WTC11 (cell line): ENCODE data around the gene CLK1. TPM values are rescaled to one million over a fixed set of nuclear protein-coding genes. Genes with fewer than 3 reads are reported as not detected.

ENCODE experiments used
- CBFB ChIP-seq: sonication (generic); formaldehyde crosslinking; IDR thresholded peaks from 2 replicates; pipeline ENCODE4 v1.8.1; 2022; ENCODE audit warnings: mild to moderate bottlenecking, low read depth, missing genetic modification reagents
- CREM ChIP-seq: sonication (generic); formaldehyde crosslinking; IDR thresholded peaks from 2 replicates; pipeline ENCODE4 v1.8.1; 2022; ENCODE audit warnings: mild to moderate bottlenecking, missing genetic modification reagents, moderate library complexity
- ETV6 ChIP-seq: sonication (generic); formaldehyde crosslinking; IDR thresholded peaks from 2 replicates; pipeline ENCODE4 v1.8.1; 2022; ENCODE audit warnings: mild to moderate bottlenecking, missing genetic modification reagents
- KAT7 ChIP-seq: sonication (generic); formaldehyde crosslinking; IDR thresholded peaks from 2 replicates; pipeline ENCODE4 v1.8.1; 2023; ENCODE audit warnings: missing genetic modification reagents, mild to moderate bottlenecking, borderline replicate concordance
- MYBL2 ChIP-seq: sonication (generic); formaldehyde crosslinking; IDR thresholded peaks from 2 replicates; pipeline ENCODE4 v1.8.1; 2023; ENCODE audit warnings: mild to moderate bottlenecking, moderate library complexity, missing genetic modification reagents
- NFE2L1 ChIP-seq: sonication (generic); formaldehyde crosslinking; IDR thresholded peaks from 2 replicates; pipeline ENCODE4 v1.8.1; 2023; ENCODE audit warnings: missing genetic modification reagents
- NR2C2 ChIP-seq: sonication (generic); formaldehyde crosslinking; IDR thresholded peaks from 2 replicates; pipeline ENCODE4 v1.8.0; 2022; ENCODE audit warnings: mild to moderate bottlenecking, missing genetic modification reagents
- SP1 ChIP-seq: sonication (generic); formaldehyde crosslinking; conservative IDR thresholded peaks from 2 replicates; pipeline ENCODE4 v1.8.1; 2022; ENCODE audit warnings: missing genetic modification reagents
- ZNF138 ChIP-seq: sonication (generic); formaldehyde crosslinking; conservative IDR thresholded peaks from 2 replicates; pipeline ENCODE4 v1.8.1; 2022; ENCODE audit warnings: mild to moderate bottlenecking, moderate library complexity, missing genetic modification reagents
- ZNF396 ChIP-seq: fragments of 250-450 bp; sonication (Bioruptor Pico); IDR thresholded peaks from 2 replicates; pipeline ENCODE4 v1.8.0; 2021; ENCODE audit warnings: mild to moderate bottlenecking, moderate library complexity, borderline replicate concordance
- total RNA-seq: library from RNA; stranded (reverse); gene quantifications from 3 replicates; pipeline ENCODE4 v1.2.3, GENCODE V29; 2021
- TF ChIP-seq, protein P1 (sequence below): sonication (generic); formaldehyde crosslinking; IDR thresholded peaks from 2 replicates; pipeline ENCODE4 v1.8.0; 2023; ENCODE audit warnings: mild to moderate bottlenecking, missing genetic modification reagents
- TF ChIP-seq, protein P2 (sequence below): fragments of 250-450 bp; sonication (Bioruptor Pico); IDR thresholded peaks from 2 replicates; pipeline ENCODE4 v1.9.0; 2021; ENCODE audit warnings: mild to moderate bottlenecking
- TF ChIP-seq, protein P3 (sequence below): sonication (generic); formaldehyde crosslinking; IDR thresholded peaks from 2 replicates; pipeline ENCODE4 v1.8.1; 2023; ENCODE audit warnings: mild to moderate bottlenecking, missing genetic modification reagents, borderline replicate concordance
- TF ChIP-seq, protein P4 (sequence below): sonication (generic); formaldehyde crosslinking; IDR thresholded peaks from 2 replicates; pipeline ENCODE4 v1.8.1; 2023; ENCODE audit warnings: mild to moderate bottlenecking, missing genetic modification reagents, moderate library complexity
- TF ChIP-seq, protein P5 (sequence below): fragments of 250-450 bp; sonication (Bioruptor Pico); IDR thresholded peaks from 2 replicates; pipeline ENCODE4 v1.9.0; 2021; ENCODE audit warnings: moderate library complexity, mild to moderate bottlenecking, inconsistent platforms, borderline replicate concordance
- TF ChIP-seq, protein P6 (sequence below): sonication (generic); formaldehyde crosslinking; IDR thresholded peaks from 2 replicates; pipeline ENCODE4 v1.8.1; 2023; ENCODE audit warnings: mild to moderate bottlenecking, moderate library complexity, missing genetic modification reagents
- TF ChIP-seq, protein P7 (sequence below): sonication (generic); formaldehyde crosslinking; IDR thresholded peaks from 2 replicates; pipeline ENCODE4 v1.8.0; 2022; ENCODE audit warnings: mild to moderate bottlenecking, missing genetic modification reagents
- TF ChIP-seq, protein P8 (sequence below): sonication (generic); formaldehyde crosslinking; IDR thresholded peaks from 2 replicates; pipeline ENCODE4 v1.8.0; 2022; ENCODE audit warnings: mild to moderate bottlenecking, missing genetic modification reagents
- TF ChIP-seq, protein P9 (sequence below): fragments of 250-450 bp; sonication (Bioruptor Pico); IDR thresholded peaks from 2 replicates; pipeline ENCODE4 v2.1.2; 2022; ENCODE audit warnings: mild to moderate bottlenecking, moderate library complexity

CLK1 gene
- total RNA-seq, 1 experiment from 2014 or later = 25.5 TPM

DNA sequence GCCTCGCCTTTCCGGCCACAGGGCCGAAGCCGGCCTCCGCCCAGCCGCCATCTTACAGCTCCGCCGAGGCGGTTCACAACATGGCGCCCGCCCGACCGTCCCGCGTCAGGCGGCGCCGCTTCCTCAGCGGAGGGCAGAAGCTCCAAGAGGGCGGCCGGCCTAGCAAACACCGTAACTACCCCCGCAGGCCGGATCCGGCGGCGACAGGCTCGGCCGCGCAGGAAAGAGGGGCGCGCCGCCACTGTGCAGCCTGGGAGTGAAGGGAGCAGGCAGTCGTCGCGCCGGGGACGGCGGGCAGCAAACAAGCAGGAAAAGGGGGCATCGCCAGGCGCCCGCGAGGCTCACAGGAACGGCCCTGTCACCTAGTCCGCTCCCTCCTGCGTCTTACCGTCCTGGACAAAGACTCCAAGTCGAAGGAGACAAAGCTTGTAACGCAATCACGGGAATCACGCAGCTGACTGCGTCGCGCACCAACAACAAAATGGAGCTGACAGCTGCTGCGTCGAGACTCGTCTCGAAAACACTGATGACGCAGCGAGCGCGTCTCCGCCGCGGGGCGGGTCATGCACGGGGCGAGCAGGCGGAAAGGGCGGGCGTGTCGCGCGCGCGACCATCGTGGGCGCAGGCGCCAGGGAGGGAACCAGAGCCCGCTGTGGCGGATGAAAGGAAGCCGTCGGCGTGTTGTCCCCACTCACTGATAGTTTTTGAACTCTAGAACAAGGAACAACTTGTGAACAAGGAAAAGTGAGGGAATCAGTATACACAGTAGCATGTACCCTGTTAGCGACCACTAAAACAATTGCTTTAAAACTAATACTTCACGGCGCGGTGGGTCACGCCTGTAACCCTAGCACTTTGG is at the start of gene CLK1 (continued):
- TF ChIP-seq, protein P1, sequence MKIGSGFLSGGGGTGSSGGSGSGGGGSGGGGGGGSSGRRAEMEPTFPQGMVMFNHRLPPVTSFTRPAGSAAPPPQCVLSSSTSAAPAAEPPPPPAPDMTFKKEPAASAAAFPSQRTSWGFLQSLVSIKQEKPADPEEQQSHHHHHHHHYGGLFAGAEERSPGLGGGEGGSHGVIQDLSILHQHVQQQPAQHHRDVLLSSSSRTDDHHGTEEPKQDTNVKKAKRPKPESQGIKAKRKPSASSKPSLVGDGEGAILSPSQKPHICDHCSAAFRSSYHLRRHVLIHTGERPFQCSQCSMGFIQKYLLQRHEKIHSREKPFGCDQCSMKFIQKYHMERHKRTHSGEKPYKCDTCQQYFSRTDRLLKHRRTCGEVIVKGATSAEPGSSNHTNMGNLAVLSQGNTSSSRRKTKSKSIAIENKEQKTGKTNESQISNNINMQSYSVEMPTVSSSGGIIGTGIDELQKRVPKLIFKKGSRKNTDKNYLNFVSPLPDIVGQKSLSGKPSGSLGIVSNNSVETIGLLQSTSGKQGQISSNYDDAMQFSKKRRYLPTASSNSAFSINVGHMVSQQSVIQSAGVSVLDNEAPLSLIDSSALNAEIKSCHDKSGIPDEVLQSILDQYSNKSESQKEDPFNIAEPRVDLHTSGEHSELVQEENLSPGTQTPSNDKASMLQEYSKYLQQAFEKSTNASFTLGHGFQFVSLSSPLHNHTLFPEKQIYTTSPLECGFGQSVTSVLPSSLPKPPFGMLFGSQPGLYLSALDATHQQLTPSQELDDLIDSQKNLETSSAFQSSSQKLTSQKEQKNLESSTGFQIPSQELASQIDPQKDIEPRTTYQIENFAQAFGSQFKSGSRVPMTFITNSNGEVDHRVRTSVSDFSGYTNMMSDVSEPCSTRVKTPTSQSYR (CRISPR knock-in tag) = no peak
- 0 out of 2 replicates have a peak, but pooled peaks have one; percentile 74 for TF ChIP-seq CBFB
- TF ChIP-seq ZNF396 (CRISPR knock-in tag) = no peak
- TF ChIP-seq, protein P2, sequence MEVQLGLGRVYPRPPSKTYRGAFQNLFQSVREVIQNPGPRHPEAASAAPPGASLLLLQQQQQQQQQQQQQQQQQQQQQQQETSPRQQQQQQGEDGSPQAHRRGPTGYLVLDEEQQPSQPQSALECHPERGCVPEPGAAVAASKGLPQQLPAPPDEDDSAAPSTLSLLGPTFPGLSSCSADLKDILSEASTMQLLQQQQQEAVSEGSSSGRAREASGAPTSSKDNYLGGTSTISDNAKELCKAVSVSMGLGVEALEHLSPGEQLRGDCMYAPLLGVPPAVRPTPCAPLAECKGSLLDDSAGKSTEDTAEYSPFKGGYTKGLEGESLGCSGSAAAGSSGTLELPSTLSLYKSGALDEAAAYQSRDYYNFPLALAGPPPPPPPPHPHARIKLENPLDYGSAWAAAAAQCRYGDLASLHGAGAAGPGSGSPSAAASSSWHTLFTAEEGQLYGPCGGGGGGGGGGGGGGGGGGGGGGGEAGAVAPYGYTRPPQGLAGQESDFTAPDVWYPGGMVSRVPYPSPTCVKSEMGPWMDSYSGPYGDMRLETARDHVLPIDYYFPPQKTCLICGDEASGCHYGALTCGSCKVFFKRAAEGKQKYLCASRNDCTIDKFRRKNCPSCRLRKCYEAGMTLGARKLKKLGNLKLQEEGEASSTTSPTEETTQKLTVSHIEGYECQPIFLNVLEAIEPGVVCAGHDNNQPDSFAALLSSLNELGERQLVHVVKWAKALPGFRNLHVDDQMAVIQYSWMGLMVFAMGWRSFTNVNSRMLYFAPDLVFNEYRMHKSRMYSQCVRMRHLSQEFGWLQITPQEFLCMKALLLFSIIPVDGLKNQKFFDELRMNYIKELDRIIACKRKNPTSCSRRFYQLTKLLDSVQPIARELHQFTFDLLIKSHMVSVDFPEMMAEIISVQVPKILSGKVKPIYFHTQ (CRISPR knock-in tag) = no peak
- TF ChIP-seq, protein P3, sequence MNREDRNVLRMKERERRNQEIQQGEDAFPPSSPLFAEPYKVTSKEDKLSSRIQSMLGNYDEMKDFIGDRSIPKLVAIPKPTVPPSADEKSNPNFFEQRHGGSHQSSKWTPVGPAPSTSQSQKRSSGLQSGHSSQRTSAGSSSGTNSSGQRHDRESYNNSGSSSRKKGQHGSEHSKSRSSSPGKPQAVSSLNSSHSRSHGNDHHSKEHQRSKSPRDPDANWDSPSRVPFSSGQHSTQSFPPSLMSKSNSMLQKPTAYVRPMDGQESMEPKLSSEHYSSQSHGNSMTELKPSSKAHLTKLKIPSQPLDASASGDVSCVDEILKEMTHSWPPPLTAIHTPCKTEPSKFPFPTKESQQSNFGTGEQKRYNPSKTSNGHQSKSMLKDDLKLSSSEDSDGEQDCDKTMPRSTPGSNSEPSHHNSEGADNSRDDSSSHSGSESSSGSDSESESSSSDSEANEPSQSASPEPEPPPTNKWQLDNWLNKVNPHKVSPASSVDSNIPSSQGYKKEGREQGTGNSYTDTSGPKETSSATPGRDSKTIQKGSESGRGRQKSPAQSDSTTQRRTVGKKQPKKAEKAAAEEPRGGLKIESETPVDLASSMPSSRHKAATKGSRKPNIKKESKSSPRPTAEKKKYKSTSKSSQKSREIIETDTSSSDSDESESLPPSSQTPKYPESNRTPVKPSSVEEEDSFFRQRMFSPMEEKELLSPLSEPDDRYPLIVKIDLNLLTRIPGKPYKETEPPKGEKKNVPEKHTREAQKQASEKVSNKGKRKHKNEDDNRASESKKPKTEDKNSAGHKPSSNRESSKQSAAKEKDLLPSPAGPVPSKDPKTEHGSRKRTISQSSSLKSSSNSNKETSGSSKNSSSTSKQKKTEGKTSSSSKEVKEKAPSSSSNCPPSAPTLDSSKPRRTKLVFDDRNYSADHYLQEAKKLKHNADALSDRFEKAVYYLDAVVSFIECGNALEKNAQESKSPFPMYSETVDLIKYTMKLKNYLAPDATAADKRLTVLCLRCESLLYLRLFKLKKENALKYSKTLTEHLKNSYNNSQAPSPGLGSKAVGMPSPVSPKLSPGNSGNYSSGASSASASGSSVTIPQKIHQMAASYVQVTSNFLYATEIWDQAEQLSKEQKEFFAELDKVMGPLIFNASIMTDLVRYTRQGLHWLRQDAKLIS (CRISPR knock-in tag) = peak; percentile 74; the same call in 1 of the 2 replicates
- TF ChIP-seq SP1 (CRISPR knock-in tag) = peak; percentile 67
- TF ChIP-seq MYBL2 (CRISPR knock-in tag) = peak; percentile 79
- TF ChIP-seq, protein P4, sequence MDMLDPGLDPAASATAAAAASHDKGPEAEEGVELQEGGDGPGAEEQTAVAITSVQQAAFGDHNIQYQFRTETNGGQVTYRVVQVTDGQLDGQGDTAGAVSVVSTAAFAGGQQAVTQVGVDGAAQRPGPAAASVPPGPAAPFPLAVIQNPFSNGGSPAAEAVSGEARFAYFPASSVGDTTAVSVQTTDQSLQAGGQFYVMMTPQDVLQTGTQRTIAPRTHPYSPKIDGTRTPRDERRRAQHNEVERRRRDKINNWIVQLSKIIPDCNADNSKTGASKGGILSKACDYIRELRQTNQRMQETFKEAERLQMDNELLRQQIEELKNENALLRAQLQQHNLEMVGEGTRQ (CRISPR knock-in tag) = peak; percentile 53
- peak; percentile 68 for TF ChIP-seq ETV6 (CRISPR knock-in tag)
- peak; percentile 63; the same call in 1 of the 2 replicates for TF ChIP-seq NFE2L1 (CRISPR knock-in tag)
- peak; percentile 89 for TF ChIP-seq CREM (CRISPR knock-in tag)
- TF ChIP-seq, protein P5, sequence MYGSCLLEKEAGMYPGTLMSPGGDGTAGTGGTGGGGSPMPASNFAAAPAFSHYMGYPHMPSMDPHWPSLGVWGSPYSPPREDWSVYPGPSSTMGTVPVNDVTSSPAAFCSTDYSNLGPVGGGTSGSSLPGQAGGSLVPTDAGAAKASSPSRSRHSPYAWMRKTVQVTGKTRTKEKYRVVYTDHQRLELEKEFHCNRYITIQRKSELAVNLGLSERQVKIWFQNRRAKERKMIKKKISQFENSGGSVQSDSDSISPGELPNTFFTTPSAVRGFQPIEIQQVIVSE = no peak
- TF ChIP-seq, protein P6, sequence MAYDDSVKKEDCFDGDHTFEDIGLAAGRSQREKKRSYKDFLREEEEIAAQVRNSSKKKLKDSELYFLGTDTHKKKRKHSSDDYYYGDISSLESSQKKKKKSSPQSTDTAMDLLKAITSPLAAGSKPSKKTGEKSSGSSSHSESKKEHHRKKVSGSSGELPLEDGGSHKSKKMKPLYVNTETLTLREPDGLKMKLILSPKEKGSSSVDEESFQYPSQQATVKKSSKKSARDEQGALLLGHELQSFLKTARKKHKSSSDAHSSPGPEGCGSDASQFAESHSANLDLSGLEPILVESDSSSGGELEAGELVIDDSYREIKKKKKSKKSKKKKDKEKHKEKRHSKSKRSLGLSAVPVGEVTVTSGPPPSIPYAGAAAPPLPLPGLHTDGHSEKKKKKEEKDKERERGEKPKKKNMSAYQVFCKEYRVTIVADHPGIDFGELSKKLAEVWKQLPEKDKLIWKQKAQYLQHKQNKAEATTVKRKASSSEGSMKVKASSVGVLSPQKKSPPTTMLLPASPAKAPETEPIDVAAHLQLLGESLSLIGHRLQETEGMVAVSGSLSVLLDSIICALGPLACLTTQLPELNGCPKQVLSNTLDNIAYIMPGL (CRISPR knock-in tag) = peak; percentile 84; the same call in 1 of the 2 replicates
- no peak for TF ChIP-seq NR2C2 (CRISPR knock-in tag)
- TF ChIP-seq, protein P7, sequence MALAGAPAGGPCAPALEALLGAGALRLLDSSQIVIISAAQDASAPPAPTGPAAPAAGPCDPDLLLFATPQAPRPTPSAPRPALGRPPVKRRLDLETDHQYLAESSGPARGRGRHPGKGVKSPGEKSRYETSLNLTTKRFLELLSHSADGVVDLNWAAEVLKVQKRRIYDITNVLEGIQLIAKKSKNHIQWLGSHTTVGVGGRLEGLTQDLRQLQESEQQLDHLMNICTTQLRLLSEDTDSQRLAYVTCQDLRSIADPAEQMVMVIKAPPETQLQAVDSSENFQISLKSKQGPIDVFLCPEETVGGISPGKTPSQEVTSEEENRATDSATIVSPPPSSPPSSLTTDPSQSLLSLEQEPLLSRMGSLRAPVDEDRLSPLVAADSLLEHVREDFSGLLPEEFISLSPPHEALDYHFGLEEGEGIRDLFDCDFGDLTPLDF (CRISPR knock-in tag) = peak; percentile 33; the same call in 1 of the 2 replicates
- TF ChIP-seq, protein P8, sequence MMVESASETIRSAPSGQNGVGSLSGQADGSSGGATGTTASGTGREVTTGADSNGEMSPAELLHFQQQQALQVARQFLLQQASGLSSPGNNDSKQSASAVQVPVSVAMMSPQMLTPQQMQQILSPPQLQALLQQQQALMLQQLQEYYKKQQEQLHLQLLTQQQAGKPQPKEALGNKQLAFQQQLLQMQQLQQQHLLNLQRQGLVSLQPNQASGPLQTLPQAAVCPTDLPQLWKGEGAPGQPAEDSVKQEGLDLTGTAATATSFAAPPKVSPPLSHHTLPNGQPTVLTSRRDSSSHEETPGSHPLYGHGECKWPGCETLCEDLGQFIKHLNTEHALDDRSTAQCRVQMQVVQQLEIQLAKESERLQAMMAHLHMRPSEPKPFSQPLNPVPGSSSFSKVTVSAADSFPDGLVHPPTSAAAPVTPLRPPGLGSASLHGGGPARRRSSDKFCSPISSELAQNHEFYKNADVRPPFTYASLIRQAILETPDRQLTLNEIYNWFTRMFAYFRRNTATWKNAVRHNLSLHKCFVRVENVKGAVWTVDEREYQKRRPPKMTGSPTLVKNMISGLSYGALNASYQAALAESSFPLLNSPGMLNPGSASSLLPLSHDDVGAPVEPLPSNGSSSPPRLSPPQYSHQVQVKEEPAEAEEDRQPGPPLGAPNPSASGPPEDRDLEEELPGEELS (CRISPR knock-in tag) = peak; percentile 68
- peak; percentile 95 for TF ChIP-seq ZNF138 (CRISPR knock-in tag)
- TF ChIP-seq, protein P9, sequence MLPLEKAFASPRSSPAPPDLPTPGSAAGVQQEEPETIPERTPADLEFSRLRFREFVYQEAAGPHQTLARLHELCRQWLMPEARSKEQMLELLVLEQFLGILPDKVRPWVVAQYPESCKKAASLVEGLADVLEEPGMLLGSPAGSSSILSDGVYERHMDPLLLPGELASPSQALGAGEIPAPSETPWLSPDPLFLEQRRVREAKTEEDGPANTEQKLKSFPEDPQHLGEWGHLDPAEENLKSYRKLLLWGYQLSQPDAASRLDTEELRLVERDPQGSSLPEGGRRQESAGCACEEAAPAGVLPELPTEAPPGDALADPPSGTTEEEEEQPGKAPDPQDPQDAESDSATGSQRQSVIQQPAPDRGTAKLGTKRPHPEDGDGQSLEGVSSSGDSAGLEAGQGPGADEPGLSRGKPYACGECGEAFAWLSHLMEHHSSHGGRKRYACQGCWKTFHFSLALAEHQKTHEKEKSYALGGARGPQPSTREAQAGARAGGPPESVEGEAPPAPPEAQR (CRISPR knock-in tag) = 0 out of 2 replicates have a peak, but pooled peaks have one; percentile 22
- peak; percentile 87 for TF ChIP-seq KAT7 (CRISPR knock-in tag)
